ENCODE results near the gene ZNF655.
"Not testable (repeated sequence)": the region's sequence is repeated elsewhere in the genome, so short reads cannot be mapped to it uniquely, and the experiment has no call there.

The ZNF655 gene, protein sequence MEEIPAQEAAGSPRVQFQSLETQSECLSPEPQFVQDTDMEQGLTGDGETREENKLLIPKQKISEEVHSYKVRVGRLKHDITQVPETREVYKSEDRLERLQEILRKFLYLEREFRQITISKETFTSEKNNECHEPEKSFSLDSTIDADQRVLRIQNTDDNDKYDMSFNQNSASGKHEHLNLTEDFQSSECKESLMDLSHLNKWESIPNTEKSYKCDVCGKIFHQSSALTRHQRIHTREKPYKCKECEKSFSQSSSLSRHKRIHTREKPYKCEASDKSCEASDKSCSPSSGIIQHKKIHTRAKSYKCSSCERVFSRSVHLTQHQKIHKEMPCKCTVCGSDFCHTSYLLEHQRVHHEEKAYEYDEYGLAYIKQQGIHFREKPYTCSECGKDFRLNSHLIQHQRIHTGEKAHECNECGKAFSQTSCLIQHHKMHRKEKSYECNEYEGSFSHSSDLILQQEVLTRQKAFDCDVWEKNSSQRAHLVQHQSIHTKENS

DNA sequence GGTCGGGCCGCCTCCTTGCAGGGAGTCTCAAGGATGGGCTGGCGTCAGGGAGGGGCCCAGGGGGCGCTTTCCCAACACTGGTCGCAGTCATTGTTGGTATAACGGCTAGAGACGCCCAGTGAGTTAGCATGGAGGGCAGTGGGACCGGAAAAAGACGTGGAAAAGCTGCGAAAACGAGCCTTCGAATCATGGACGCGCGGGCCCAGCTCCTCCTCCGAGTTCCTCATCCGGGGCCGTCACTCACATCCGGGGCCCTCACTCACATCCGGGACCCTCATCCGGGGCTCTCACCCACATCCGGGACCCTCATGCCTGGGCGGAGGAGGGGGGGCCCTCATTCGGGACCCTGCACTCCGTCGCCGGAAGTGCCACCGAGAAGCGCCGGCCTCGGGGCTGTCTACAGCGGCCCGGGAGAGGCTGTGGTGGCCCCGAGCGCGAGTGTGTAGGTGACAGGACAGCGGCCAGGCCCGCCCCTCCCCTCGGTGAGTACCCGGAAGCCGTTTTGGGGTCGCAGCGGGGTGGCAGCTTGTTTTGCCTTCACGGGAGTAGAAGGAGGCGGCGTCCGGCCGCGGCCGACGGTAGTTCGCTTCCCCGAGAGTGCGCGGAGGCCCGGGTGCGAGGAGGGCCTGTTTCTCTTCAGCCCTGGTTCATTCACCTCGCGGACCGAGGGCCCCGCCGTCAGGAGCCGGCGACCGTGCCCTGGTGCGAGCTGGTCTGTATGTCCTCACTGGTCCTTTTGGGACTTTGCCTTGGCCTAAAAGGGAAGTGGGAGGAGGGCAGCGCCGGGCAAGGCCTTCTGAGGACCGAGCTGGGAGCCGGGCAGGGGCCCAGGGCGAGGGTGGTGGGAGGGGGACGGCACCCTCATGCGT is at the start of gene ZNF655:
Gene ZNF655 (plus strand): TSS at position 337 of the 869 bp plus-strand sequence. CDS start 1,918 bp downstream, outside the sequence.
- peak; percentile 87 for DNase-seq (ENCODE audit: low read depth, low spot score)

DNA sequence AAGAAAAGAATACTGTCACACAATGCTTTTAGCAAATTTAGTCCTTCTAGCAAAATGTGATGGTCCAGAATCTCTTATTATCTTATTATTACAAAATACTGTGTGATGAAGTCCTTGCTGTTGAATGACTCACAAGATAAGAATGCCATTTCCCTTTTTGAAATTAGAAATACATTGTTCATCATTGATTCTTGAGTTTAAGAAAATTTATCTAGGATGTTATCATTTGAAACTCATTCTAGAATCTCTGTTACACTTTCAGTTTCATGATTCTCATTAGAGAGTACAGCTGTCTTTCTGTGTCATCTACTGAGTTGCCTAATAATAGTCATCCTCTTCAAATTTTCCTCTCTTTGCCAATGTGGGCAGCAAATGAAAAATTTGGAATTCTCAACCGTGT is 44.4 kb upstream of the ZNF655 start:
- no peak for DNase-seq (ENCODE audit: low read depth, low spot score)

DNA sequence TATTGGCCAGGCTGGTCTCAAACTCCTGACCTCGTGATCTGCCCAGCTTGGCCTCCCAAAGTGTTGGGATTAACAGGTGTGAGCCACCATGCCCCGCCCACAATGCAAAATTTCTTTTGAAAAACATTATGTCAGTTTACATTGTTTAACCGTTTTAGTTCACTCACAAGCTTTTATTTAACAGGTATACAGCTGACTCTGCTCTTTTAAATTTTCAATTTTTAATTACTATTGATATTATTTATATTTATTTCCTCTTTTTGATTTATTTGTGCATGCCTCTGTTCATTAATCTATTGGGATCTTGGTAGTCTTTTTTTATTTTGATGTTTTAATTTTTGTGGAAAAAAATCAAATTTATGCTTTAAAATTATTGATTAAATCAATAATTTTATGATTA is 37.0 kb upstream of the ZNF655 start:
- no peak for DNase-seq (ENCODE audit: low read depth, low spot score)

DNA sequence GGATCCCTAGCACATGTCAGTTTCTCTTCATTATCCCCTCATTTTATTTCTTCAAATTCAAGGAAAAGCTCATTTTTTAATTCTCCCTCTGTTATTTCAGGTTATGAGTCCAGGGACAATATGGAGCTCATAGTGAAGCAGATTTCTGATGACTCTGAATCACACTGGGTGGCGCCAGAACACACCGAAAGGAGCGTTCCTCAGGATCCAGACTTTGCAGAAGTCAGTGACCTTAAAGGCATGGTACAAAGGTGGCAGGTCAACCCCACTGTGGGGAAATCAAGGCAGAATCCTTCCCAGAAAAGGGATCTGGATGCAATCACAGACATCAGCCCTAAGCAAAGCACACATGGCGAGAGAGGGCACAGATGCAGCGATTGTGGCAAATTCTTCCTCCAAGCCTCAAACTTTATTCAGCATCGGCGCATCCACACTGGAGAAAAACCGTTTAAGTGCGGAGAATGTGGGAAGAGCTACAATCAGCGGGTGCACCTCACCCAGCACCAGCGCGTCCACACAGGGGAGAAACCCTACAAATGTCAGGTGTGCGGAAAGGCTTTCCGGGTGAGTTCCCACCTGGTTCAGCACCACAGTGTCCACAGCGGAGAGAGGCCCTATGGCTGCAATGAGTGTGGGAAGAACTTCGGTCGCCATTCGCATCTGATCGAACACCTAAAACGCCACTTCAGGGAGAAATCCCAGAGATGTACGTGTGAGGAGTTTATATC is 32.6 kb upstream of the ZNF655 start:
- no peak for DNase-seq (ENCODE audit: low read depth, low spot score)

DNA sequence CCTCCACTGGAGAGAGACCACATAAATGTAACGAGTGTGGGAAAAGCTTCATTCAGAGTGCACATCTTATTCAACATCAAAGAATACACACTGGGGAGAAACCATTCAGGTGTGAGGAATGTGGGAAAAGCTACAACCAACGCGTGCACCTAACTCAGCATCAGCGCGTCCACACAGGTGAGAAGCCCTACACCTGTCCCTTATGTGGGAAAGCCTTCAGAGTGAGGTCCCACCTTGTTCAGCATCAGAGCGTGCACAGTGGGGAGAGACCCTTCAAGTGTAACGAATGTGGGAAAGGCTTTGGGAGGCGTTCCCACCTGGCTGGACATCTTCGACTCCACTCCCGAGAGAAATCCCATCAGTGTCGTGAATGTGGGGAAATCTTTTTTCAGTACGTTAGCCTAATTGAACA is 27.1 kb upstream of the ZNF655 start:
- no peak for DNase-seq (ENCODE audit: low read depth, low spot score)

DNA sequence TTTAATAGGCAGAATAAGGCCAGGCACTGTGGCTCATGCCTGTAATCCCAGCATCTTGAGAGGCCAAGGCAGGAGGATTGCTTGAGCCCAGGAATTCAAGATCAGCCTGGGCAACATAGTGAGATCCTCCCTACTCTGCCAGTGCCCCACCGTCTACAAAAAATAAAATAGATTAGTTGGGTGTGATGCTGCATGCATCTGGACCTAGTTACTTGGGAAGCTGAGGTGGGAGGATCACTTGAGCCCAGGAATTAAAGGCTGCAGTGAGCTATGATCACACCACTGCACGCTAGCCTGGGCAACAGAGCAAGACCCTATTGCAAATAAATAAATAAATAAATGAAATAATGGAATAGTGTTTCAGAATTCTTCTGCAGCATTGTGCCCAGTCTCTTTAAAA is 22.8 kb upstream of the ZNF655 start:
- no peak for DNase-seq (ENCODE audit: low read depth, low spot score)

DNA sequence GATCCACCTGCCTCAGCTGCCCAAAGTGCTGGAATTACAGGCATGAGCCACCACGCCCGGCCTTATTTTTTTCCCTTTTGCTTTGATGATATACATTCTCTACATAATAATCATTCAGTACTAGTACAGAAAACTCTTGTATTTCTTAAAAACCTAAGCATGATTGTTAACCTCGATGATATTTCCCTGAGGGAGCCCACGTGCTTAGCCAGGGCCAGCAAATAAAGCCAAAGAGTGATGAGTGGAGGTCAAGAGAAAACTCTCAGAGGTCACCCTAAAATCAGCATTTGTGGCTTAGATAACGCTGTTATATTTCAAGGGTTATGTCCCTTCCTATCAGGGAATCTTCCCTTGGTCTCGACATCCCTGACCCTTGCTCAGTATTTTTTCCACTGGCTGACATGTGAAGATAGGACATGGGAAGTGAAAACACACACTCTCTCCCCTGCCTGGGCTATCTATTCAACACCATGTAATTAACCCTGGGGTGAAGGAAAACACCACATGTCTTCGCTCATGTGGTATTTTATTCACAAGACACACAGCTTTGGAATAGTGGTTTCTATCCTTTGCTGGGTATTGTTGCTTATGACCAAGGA is 19.1 kb upstream of the ZNF655 start:
- no peak for DNase-seq (ENCODE audit: low read depth, low spot score)

DNA sequence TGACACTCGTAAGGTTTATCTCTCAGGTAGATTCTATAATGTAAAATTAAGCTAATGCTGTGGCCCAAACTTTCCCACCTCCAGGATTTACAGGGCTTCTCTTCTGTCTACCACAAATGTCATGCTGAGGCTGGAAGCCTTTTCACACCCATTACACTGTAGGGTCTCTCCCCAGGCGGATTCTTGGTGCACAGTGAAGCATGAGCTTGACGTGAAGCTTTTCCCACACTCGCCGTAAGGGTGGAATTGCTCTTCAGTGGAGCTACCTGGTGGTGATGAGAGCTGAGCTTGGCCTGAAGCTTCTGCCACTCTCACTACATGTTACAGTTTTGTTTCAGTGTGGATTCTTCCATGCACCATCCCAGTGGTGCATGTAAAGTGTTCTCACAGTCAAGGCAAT is 17.9 kb upstream of the ZNF655 start:
- DNase-seq (ENCODE audit: low read depth, low spot score): no peak

DNA sequence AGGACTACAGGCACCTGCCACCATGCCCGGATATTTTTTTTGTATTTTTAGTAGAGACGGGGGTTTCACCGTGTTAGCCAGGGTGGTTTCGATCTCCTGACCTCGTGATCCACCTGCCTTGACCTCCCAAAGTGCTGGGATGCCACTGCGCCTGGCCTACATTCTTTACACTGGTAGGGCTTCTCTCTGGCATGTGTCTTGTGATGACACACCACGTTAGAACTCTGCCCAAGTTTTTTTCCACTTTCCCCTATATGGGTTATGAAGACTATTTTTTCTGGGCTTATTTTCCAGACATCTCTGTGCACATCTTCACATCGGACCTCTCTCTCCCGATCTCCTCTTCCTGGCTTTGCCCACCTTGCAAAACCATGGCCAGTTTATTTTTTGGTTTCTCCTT is 17.2 kb upstream of the ZNF655 start:
- DNase-seq (ENCODE audit: low read depth, low spot score): no peak

DNA sequence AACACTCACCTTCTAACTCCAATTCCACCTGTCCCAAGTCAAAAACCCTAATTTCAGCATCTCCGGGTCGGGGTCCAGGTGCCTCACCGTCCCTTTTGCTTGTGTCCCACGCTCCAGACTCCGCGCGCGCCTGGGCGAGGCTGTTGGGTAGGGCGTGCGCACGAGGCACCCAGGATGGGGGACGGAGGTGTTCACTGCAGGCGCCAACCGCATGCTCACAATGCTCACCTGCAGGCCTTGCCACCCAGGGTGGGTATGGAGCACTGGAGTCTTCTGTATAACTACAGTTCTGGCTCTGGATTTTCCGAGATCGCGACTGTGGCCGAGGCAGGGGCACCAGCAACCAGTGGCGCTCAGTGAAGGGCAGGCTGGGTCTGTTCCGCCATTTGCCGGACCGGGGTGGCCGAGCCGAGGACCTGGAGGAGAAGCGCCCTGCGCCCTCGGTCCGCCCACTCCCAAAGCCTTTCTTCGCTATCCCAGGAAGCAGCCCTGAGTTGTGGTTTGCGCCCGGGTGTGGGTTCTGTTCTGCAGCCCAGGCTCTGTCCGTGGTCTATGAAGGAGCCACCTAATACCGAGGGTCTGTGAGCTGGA is 15.3 kb upstream of the ZNF655 start:
- no peak for DNase-seq (ENCODE audit: low read depth, low spot score)

DNA sequence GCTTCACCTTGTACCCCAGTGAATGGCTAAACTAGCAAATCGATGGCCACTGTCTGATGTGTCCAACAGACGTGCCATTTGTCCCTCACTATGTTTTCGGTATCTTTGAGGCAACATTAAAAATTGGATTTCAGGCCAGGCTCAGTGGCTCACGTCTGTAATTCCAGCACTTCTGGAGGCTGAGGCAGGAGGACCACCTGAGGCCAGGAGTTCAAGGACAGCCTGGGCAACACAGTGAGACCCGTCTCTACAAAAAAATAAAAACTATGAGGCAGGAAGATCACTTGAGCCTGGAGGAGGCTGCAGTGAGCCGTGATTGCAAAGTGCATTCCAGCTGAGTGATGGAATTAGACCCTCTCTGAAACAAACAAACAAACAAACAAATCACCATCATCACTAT is 14.5 kb upstream of the ZNF655 start:
- DNase-seq (ENCODE audit: low read depth, low spot score): no peak

DNA sequence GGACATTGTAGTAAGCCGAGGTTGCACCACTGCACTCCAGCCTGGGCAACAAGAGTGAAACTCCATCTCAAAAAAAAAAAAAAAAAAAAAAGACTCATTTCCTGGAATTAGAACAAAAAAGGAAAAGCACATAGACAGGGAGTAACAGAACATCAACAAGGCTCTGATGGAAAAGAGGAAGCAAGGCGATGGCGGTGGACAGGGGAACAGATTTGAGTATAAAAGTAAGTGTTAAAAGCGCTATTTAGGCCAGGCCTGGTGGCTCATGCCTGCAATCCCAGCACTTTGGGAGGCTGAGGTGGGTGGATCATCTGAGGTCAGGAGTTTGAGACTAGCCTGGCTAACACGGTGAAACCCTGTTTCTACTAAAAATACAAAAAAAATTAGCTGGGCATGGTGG is 13.1 kb upstream of the ZNF655 start:
- DNase-seq (ENCODE audit: low read depth, low spot score): not testable (repeated sequence)

DNA sequence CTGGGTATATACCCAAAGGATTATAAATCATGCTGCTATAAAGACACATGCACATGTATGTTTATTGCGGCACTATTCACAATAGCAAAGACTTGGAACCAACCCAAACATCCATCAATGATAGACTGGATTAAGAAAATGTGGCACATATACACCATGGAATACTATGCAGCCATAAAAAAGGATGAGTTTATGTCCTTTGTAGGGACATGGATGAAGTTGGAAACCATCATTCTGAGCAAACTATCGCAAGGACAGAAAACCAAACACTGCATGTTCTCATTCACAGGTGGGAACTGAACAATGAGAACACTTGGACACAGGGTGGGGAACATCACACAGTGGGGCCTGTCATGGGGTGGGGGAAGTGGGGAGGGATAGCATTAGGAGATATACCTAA is 8.9 kb upstream of the ZNF655 start:
- not testable (repeated sequence) for DNase-seq (ENCODE audit: low read depth, low spot score)

DNA sequence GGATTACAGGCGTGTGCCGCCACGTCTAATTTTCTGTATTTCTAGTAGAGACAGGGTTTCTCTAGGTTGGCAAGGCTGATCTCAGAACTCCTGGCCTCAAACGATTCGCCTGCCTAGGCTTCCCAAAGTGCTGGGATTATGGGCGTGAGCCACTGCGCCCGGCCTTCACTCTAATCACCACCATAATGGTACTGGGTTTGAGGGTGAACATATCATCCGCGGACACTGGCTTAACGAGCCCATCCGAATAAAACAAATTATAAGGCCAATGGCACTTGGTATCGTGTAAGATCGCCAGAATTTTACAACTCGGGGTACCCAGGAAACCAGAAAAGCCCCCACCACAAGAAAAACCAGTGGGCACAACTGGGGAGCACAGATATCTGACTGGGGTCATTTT is 7.1 kb upstream of the ZNF655 start:
- no peak for DNase-seq (ENCODE audit: low read depth, low spot score)

DNA sequence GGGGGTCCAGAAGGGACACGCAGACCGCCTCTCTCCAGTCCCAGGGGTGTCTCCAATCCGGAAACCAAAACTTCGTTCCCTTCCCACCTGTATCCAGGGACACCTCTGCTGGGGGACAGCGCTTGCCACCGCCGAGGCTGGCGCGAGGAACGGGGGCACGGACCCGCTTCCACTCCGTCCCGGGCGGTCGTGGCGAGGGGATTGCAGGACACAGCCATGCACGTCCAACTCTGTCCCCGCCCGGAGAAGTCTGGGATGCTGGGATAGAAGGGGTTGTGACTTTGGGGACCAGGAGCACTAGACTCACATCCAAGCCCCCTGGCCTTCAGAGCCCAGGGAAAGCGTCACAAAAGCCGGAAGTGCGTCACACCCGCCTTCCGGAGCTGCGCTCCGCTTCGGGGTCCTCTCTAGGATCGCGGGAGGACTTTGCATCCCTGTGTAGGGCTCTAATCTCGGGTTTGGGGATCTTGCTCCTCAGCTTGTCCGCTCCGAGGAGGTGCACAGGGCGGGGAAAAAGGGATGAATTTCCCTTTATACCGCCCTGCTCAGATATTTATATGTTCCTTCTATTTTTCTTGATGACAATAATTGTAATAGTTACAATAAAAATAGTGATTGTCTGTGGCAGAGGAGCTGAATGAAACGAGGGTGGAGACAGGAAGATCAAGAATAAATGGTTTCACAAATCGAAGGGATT is 6.5 kb upstream of the ZNF655 start, which contains the start of gene FAM200A:
Gene FAM200A (minus strand): TSS at position 348 of the 697 bp plus-strand sequence. CDS start 3,707 bp downstream, outside the sequence.
- DNase-seq (ENCODE audit: low read depth, low spot score): peak; percentile 69

DNA sequence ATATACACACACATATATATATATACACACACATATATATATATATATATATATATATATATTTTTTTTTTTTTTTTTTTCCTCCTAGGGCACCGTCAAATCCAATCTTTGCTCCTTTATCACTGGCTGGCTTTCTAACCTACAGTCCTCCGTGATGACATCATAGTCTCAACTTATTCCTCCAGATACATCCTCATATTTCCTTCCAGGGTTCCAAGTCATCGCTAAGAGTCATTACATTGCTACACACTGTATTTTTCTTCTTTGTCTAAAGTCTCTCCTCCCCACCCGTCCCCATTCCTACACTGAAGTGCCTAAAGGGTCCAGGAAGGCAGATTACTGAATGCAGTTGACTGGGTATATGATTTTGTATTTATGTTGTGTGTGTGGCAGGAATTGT is 5.4 kb upstream of the ZNF655 start:
- no peak for DNase-seq (ENCODE audit: low read depth, low spot score)

DNA sequence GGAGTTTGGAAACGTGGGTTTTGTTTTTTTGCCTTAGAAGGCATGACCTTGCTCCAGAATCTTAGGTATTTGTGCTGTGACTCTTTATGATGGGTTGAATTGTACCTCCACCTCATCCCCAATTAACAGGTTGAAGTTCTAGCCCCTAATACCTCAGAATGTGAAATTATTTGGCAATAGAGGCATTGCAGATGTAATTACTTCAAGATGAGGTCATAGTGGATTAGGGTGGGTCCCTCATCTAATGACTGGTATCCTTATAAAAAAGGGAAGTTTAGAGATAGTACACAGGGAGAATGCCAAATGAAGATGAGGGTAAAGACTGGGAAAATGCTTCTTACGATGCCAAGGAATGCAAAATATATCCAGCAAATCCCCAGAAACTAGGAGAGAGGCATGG is 3.5 kb upstream of the ZNF655 start:
- DNase-seq (ENCODE audit: low read depth, low spot score): no peak

DNA sequence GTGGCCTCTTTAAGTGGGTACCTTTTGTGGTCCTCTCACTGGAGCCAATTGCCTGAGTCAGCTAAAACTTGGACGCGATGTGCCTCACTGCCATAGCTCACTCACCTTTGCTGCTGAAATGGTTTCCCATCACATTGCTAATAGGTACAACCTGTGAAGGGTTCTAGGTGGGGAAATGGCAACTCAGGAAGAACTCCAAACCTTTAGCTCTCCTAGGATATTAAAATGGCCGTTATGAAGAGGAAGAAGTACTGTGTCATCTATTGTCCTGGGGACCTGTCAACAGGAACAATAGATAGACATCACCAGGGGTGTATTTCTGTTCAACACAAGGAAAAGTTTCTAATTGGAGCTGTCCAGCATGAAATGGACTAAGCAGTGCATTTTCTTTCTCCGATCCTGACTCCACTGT is 1.2 kb upstream of the ZNF655 start:
- no peak for DNase-seq (ENCODE audit: low read depth, low spot score)

DNA sequence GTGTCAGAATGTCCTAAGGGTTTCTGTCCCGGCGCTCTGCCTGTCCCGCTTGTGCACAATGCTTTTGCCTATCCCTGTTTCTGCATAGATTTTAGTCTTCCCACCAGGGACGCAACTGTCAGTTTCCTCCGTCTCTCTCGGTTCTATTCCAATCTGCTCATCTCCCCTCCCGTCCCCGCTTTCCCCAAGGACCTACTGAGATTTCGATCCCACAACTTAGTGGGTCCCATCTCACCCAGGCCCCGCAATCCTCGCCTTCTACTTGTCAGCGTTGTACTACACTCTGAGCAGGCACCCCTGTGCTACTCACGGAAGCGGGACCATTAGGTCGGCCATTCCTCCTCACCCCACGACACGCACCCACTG is 519 bp upstream of the ZNF655 start:
- no peak for DNase-seq (ENCODE audit: low read depth, low spot score)

DNA sequence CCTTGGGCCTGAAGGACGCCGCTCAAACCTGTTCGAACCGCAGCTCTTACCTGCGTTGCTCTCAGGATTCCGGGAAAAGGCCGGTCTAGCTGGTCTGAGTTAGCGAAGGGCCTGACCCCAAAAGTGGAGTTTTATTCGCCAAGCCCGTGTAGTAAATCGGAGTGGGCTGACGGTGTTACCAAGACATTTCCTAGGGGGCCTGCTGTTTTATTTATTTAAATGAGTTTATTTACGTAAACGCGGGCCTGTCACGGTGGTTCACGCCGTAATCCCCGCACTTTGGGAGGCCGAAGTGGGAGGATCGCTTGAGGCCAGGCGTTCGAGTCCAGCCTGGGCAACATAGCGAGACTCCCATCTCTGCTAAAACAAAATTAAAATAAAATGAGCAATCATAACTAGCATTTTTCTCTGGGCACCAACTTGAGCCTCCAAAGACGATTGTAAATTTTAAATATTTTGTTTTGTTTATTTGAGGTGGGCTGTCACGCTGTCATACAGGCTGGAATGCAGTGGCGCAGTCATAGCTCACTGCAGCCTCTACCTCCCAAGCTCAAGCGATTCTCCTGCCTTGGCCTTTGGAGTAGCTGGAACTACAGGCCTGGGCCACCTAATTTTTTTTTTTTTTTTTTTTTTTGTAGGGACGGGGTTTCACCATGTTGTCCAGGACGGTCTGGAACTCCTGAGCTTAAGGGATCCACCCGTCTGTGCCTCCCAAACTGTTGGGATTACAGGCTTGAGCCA is 903 bp downstream of the ZNF655 start:
- no peak for DNase-seq (ENCODE audit: low read depth, low spot score)

Data from activated naive CD8-positive, alpha-beta T cell treated with anti-CD3 and anti-CD28 coated beads, Interleukin-2, amount 50 U/mL, for 16 hours (primary cell).